C4-2B (cell line): ENCODE data around the gene MAST4.

ENCODE experiments used
- H3K27ac ChIP-seq: fragments of 450-650 bp; 2 replicates; pipeline ENCODE4 v1.5.1; 2017
- CTCF ChIP-seq: fragments of 450-650 bp; conservative IDR thresholded peaks from 2 replicates; pipeline ENCODE4 v1.5.1; 2017; ENCODE audit warnings: mild to moderate bottlenecking
- ZFX ChIP-seq: fragments of 450-650 bp; IDR thresholded peaks from 2 replicates; pipeline ENCODE4 v1.6.1; 2017

MAST4 gene

GRCh38 chr5:66969963-66970362 lies 373.8 kb downstream of the MAST4 start:
- no peak overlapping the region for H3K27ac ChIP-seq
- TF ChIP-seq ZFX, result no peak
- TF ChIP-seq CTCF, result no peak

GRCh38 chr5:66972004-66972403 lies 375.8 kb downstream of the MAST4 start:
- TF ChIP-seq ZFX, result no peak
- TF ChIP-seq CTCF, result no peak
- no peak overlapping the region for H3K27ac ChIP-seq

GRCh38 chr5:66974256-66974655 lies 378.1 kb downstream of the MAST4 start:
- TF ChIP-seq CTCF, result no peak
- TF ChIP-seq ZFX, result no peak
- no peak overlapping the region for H3K27ac ChIP-seq

- TF ChIP-seq ZFX, result no peak
- TF ChIP-seq CTCF, result no peak
- no peak overlapping the region for H3K27ac ChIP-seq
Observed at GRCh38 chr5:66976108-66976507, 379.9 kb downstream of the MAST4 start.

- H3K27ac ChIP-seq, result no peak overlapping the region
- TF ChIP-seq CTCF (no peak), ZFX (no peak)
Observed at GRCh38 chr5:66979738-66980137, 383.5 kb downstream of the MAST4 start.

- TF ChIP-seq CTCF (no peak), ZFX (no peak)
- H3K27ac ChIP-seq, result no peak overlapping the region
Observed at GRCh38 chr5:66981266-66982055, 385.3 kb downstream of the MAST4 start.

DNA sequence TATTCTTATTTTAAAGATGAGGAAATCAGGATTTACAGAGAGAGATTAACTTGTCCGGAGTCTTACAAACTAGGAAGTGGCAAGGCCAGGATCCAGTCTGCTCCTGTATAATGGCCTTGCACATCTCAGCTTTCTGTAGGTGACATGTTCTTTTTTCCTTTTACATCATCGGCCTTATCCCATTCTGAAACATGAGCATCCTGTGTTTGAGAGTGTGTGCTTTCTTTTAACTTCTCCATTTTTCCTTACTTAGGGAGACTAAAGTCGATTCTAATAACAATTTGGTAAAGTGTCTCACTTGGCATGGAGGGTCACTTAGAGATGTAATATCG lies 385.8 kb downstream of the MAST4 start:
- TF ChIP-seq ZFX (no peak), CTCF (no peak)

More for the DNA sequence above, 385.8 kb downstream of the MAST4 start:
- H3K27ac ChIP-seq, result no peak overlapping the region
